RWPE2 (cell line): ENCODE measurements around the gene ACOXL.

Experiments used
- ATAC-seq: fragments of 200-7000 bp; cut with Tn5 transposase; 3 replicates; pipeline ENCODE4 v1.9.1; 2021; ENCODE audit warnings: low read depth
- DNase-seq: peaks from one replicate; pipeline ENCODE4 v3.0.0-alpha.2; 2020; ENCODE audit warnings: low spot score
- H3K27ac ChIP-seq: fragments of 450-650 bp; 2 replicates; pipeline ENCODE4 v1.5.1; 2017; ENCODE audit warnings: mild to moderate bottlenecking; ENCODE audit not compliant: poor library complexity, severe bottlenecking
- H3K27me3 ChIP-seq: fragments of 250-450 bp; sonication (Bioruptor Pico); 2 replicates; pipeline ENCODE4 v1.5.1; 2021; ENCODE audit warnings: mild to moderate bottlenecking, moderate library complexity; ENCODE audit not compliant: insufficient read depth, poor library complexity, severe bottlenecking
- H3K36me3 ChIP-seq: fragments of 250-450 bp; sonication (Bioruptor Pico); 2 replicates; pipeline ENCODE4 v1.5.1; 2020; ENCODE audit warnings: low read depth, mild to moderate bottlenecking, moderate library complexity
- H3K4me1 ChIP-seq: fragments of 250-450 bp; sonication (Bioruptor Pico); 2 replicates; pipeline ENCODE4 v1.5.1; 2021; ENCODE audit warnings: mild to moderate bottlenecking, moderate library complexity; ENCODE audit not compliant: insufficient read depth, poor library complexity, severe bottlenecking
- H3K4me3 ChIP-seq: fragments of 250-450 bp; sonication (Bioruptor Pico); 2 replicates; pipeline ENCODE4 v1.5.1; 2021; ENCODE audit warnings: mild to moderate bottlenecking, moderate library complexity; ENCODE audit not compliant: severe bottlenecking
- H3K9me3 ChIP-seq: fragments of 250-450 bp; sonication (Bioruptor Pico); 2 replicates; pipeline ENCODE4 v1.5.1; 2021; ENCODE audit warnings: mild to moderate bottlenecking, moderate library complexity; ENCODE audit not compliant: severe bottlenecking
- TF ChIP-seq, protein P1 (sequence below): fragments of 450-650 bp; IDR thresholded peaks from one replicate; pipeline ENCODE4 v1.5.1; 2017; ENCODE audit warnings: mild to moderate bottlenecking, moderate library complexity; ENCODE audit not compliant: poor library complexity, severe bottlenecking

ACOXL gene

DNA sequence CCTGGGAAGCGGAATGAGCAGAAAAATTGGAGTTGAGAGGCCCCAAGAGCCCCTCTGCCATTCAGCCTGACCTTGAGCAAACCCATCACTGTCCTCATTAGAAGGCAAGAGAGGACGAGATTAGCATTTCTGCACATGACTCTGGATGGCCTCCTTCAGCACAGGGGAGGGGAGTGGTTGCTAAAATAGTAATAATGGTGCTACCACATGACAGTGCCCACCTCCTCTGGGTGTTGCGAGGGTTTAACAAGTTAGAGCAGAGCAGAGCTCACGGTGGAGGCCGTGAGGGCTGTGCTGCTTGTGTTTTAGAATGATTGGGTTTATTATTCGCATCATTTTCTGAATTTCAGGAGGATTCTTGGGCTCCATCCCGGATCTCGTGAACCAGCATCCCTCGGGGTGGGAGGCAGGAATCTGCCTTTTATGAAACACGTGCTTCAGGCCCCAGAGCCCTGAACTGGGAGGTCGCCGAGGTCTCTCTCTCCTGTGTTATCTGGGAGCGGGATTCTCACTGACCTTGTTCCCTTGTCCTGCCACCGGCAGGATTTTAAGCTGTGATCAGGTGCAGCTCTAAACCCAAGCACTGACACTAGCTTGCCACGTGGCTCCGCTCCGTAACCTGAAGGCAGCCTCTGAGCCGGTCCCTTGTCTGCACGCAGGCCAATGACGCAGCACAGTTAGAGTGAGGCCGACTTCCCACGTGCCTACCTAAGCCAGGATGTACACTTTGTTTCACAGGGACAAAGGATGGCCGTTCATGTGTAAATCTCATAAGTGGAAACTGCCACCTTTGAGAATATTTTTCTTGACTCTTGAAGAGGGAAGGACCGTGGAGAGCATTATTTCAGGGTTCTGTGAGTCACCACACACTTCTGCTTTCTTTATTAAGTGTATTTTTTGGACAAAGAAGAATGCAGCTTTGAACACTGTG is 142.3 kb downstream of the ACOXL start:
- no peaks in the 10 kb centered on the region for H3K4me1 ChIP-seq
- no peaks in the 10 kb centered on the region for H3K36me3 ChIP-seq
- DNase-seq = no peak
- H3K9me3 ChIP-seq = no peaks in the 10 kb centered on the region
- no peak overlapping the region for H3K27ac ChIP-seq
- H3K4me3 ChIP-seq = no peak overlapping the region
- TF ChIP-seq, protein P1, sequence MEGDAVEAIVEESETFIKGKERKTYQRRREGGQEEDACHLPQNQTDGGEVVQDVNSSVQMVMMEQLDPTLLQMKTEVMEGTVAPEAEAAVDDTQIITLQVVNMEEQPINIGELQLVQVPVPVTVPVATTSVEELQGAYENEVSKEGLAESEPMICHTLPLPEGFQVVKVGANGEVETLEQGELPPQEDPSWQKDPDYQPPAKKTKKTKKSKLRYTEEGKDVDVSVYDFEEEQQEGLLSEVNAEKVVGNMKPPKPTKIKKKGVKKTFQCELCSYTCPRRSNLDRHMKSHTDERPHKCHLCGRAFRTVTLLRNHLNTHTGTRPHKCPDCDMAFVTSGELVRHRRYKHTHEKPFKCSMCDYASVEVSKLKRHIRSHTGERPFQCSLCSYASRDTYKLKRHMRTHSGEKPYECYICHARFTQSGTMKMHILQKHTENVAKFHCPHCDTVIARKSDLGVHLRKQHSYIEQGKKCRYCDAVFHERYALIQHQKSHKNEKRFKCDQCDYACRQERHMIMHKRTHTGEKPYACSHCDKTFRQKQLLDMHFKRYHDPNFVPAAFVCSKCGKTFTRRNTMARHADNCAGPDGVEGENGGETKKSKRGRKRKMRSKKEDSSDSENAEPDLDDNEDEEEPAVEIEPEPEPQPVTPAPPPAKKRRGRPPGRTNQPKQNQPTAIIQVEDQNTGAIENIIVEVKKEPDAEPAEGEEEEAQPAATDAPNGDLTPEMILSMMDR = no peak
- ATAC-seq = no peak
- no peaks in the 10 kb centered on the region for H3K27me3 ChIP-seq

DNA sequence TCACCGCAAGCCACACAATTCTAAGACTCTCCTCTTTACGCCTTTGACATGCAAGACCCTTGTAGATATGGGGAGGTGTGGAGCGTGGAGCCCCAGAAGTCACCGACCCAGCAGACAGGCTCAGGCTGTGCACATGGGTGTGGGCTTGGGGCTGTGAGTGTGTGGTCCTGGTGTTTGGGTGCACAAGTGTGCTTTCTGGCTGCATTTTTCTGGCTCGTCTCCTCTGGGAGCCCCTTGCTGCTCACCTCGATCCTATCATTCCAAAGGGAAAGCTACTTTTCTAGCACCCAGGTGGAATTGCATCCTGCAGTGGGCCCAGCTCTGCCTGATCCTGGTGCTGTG is 143.0 kb downstream of the ACOXL start:
- Histone ChIP-seq H3K4me1 (no peaks in the 10 kb centered on the region), H3K27ac (no peak overlapping the region), H3K4me3 (no peak overlapping the region), H3K9me3 (no peaks in the 10 kb centered on the region), H3K36me3 (no peaks in the 10 kb centered on the region), H3K27me3 (no peaks in the 10 kb centered on the region)
- ATAC-seq (no peak), DNase-seq (no peak)
- TF ChIP-seq, protein P1 = no peak

DNA sequence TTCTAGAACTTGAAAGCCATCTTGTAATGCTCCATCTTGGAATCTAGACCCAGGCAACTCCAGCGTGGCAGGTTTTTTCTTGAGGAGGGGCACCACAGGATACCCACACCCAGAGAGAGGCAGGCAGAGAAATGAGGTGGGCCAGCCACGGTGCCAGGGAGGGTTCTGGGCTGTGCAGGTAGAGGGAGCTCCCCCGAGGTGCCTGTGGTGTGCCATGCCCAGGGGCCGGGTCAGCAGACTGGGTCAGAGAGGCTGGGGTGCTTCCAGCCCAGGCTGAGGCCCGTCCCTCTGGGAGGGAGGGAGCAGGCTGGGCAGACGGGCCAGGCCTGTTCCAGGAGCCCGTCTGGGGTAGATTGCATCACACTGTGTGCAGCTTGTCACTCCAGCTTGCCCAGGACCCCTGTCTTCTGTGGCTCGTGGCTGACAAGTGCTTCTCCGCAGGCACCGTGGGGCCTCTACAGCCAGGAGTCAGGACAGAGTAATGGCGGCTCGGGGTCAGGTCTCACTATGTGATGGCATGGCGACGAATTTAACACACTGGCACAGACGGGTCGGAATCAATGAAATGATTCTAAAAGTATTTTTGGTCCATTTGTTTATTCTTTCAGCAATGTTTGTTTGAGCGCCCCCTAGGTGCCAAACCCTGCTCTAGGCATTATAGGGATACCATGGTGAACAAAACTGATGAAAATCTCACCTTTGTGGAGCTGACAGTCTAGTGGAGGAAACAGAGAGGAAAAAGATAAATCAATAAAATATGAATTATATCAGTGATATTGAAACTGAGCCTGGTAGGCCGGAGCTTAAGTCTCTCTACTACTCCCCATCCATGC is 144.0 kb downstream of the ACOXL start:
- Histone ChIP-seq H3K4me1 (no peaks in the 10 kb centered on the region), H3K36me3 (no peaks in the 10 kb centered on the region), H3K27me3 (peaks cover 3% of the 10 kb centered on the region), H3K9me3 (no peaks in the 10 kb centered on the region), H3K27ac (no peak overlapping the region), H3K4me3 (no peak overlapping the region)
- TF ChIP-seq, protein P1 = no peak
- no peak for ATAC-seq
- DNase-seq = no peak

DNA sequence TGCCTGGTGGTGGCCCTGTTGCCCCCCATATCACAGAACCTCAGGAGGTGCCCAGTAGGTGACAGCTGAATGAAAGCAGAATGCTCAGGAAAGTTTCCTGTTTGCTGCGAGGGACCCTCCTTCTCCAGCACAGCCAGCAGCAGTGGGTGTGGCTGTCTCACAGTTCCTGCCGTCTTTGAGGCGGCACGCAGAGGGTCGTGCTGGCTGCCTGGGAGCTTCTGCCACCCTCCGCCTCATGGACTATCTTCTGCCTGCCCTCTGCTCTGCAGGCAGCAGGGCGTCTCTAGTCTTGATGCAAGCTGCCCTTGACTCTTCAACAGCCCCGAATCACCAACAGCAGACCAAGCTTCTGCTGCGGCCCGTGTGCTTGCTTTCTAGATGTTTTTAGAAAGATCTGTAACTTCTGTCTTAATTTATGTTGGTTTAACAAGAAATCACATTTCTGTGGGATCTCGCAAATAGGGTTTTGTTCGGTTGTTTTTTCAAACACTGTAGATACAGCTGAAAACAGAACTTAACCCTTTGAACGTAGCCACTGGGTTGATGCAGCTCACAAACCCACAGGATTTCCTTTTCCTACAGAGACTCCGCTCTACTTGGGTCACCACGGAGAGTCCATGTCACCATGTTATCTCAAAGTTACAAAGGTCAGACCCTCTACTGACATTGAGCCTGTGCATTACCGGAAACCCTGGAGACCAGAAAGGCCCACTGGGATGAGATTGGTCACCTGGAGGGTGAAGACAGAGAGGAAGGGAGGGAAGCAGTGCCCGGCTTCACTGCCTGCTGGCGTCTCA is 144.9 kb downstream of the ACOXL start:
- Histone ChIP-seq H3K4me3 (no peak overlapping the region), H3K27me3 (peaks cover 10% of the 10 kb centered on the region), H3K36me3 (no peaks in the 10 kb centered on the region), H3K4me1 (no peaks in the 10 kb centered on the region), H3K27ac (no peak overlapping the region), H3K9me3 (no peaks in the 10 kb centered on the region)
- TF ChIP-seq, protein P1 = no peak
- ATAC-seq = no peak
- DNase-seq = no peak
